Fibroblast of pulmonary artery (primary cell): ENCODE results near the gene DMD.
A peak's percentile ranks its signal among the peaks of the same experiment; 100 is the strongest.

Experiments used
- DNase-seq: peaks from one replicate; pipeline ENCODE4 v3.0.0-alpha.2; 2010; ENCODE audit warnings: low read depth
- H3K4me3 ChIP-seq: replicated peaks from 2 replicates; pipeline ENCODE4 v1.5.1; 2011; ENCODE audit warnings: low read depth, mild to moderate bottlenecking, control low read depth, low read length, moderate library complexity
- CTCF ChIP-seq: IDR thresholded peaks from 2 replicates; pipeline ENCODE4 v1.5.1; 2011; ENCODE audit warnings: mild to moderate bottlenecking, control low read depth, low read length, inconsistent platforms; ENCODE audit errors: missing control alignments

DMD gene

GRCh38 chrX:32139476-32139875 lies 1071.9 kb downstream of the DMD start:
- no peak for TF ChIP-seq CTCF
- no peak for DNase-seq
- no peak overlapping the region for H3K4me3 ChIP-seq

DNA sequence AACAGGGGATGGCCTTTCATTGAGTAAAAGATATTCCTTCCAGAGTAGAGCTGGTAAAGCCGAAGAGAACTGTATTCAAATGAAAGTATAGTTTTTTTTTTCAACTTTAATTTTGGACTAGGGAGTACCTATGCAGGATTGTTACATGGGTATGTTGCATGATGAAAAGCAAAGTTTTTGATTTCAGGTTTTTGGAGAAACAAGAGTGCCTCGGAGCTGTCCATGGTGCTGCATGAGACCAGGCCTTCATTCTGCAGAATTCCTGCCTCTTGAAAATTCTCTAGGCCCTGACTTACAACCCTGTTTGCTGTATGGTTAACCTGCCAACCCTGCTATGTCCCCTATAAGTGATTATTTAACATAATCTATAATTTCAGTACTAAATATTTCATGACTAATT lies 1073.8 kb downstream of the DMD start:
- DNase-seq = peak; percentile 3
- TF ChIP-seq CTCF = no peak
- H3K4me3 ChIP-seq = no peak overlapping the region

DNA sequence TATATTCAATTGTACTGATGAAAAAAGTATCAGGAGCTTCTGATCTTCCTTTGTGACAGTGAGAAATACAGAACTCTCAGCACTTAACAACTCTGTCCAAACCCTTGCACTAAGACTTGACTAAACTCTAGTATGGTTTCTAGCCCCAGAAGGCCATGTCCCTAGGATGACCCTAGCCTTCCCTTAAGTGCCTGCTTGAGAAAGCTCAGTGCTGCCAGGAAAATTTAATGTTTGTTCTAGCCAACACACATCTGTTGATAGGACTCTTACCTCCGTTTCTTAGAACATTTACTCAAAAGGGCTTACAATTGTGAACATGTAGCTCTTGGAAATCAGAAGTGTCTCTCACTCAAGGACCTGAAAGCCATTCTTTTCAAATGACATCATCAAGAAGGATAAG lies 1084.4 kb downstream of the DMD start:
- no peak for TF ChIP-seq CTCF
- H3K4me3 ChIP-seq = no peak overlapping the region
- no peak for DNase-seq

DNA sequence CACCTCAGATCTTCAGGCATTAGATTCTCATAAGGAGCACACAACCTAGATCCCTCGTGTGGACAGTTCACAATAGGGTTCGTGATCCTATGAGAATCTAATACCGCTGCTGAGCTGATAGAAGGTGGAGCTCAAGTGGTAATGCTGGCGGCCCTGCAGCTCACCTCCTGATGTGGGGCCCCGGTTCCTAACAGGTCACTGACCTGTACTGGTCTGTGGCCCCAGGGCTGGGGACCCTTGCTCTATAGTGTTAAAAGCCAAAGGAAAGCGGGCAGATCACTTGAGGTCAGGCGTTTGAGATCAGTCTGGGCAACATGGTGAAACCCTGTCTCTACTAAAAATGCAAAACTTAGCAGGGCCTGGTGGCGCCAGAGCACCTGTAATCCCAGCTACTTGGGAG lies 1092.5 kb downstream of the DMD start:
- no peak for TF ChIP-seq CTCF
- DNase-seq = no peak
- no peak overlapping the region for H3K4me3 ChIP-seq

DNA sequence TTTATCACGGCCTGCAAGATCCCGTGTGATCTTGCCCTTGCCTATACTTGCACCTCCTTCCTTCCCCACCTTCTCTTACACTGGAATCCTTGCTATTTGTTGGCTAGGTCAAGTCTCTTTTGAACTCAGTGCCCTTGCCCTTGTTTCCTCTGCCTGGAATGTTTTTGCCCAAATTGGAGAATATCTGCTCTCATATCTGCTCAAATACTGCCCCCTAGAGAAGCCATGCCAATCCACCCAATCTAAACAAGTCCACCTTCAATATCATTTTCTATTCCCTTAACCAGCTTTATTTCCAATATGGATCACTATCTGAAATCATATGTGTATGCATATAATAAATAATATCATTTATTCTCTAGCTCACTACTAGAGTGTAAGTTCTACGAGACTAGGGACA lies 1095.3 kb downstream of the DMD start:
- DNase-seq = no peak
- no peak for TF ChIP-seq CTCF
- no peak overlapping the region for H3K4me3 ChIP-seq

DNA sequence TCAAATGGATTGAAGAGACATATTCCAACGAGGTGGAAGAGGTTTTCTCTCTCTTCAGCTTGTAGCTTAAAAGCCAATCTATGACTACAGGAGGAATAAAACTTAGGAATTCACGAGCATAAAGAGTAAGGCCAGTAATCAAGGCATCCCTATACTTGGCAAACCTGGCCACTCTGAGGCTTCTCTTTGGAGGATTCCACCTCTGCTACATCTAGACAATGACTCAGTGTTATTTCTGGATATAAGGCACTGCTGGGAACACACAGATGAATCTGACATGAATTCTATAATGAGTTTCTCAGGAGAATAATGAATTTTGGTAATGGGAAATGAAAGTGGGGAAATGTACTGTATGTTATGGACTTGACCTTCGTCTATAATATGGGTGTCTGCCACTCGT lies 1123.7 kb downstream of the DMD start:
- DNase-seq = no peak
- H3K4me3 ChIP-seq = no peak overlapping the region
- TF ChIP-seq CTCF = no peak

- TF ChIP-seq CTCF = no peak
- H3K4me3 ChIP-seq = no peak overlapping the region
- DNase-seq = no peak
Observed at GRCh38 chrX:32084757-32085156, 1126.6 kb downstream of the DMD start.
